ENCODE results near the gene TCF7L1. TPM values are rescaled to one million over a fixed set of nuclear protein-coding genes. Genes with fewer than 3 reads are reported as not detected.

The TCF7L1 gene
- polyA plus RNA-seq, 6 donors from 2014 or later: 0.35 TPM; not detected in 5

GRCh38 chr2:85171916-85172315 is 38.7 kb downstream of the TCF7L1 start:
- DNase-seq (no peak), ATAC-seq (ENCODE audit: low read depth in 2 of 2) (no peak)
- H3K4me3 Mint-ChIP-seq: no peak overlapping the region
- H3K4me1 Mint-ChIP-seq: no peaks in the 10 kb centered on the region
- no peak overlapping the region for H3K27ac Mint-ChIP-seq
- H3K36me3 Mint-ChIP-seq: peaks cover 0 to 18% of the 10 kb centered on the region in 2 donors
- peaks cover 8 to 40% (median 8%) of the 10 kb centered on the region in 3 donors for H3K27me3 Mint-ChIP-seq
- peaks cover 5 to 39% (median 21%) of the 10 kb centered on the region in 7 donors for H3K9me3 Mint-ChIP-seq

- Mint-ChIP-seq H3K27ac (peak overlapping the region in 1 of 6 donors; percentile 39), H3K36me3 (peaks cover 0 to 15% of the 10 kb centered on the region in 2 donors), H3K4me3 (no peak overlapping the region), H3K4me1 (no peaks in the 10 kb centered on the region), H3K27me3 (peaks cover 0 to 31% (median 3%) of the 10 kb centered on the region in 3 donors), H3K9me3 (peaks cover 5 to 38% (median 21%) of the 10 kb centered on the region in 7 donors)
- ATAC-seq (ENCODE audit: low read depth in 2 of 2): no peak
- no peak for DNase-seq
Measured at GRCh38 chr2:85173909-85174308, 40.7 kb downstream of the TCF7L1 start.

- Mint-ChIP-seq H3K4me1 (no peaks in the 10 kb centered on the region), H3K9me3 (peaks cover 5 to 28% (median 21%) of the 10 kb centered on the region in 7 donors), H3K27me3 (peaks cover 0 to 26% (median 3%) of the 10 kb centered on the region in 3 donors), H3K4me3 (peak overlapping the region in 1 of 8 donors; percentile 3), H3K27ac (no peak overlapping the region), H3K36me3 (peaks cover 0 to 7% of the 10 kb centered on the region in 2 donors)
- DNase-seq (no peak), ATAC-seq (ENCODE audit: low read depth in 2 of 2) (no peak)
Measured at GRCh38 chr2:85174943-85175342, 41.8 kb downstream of the TCF7L1 start.

GRCh38 chr2:85175369-85176299 is 42.4 kb downstream of the TCF7L1 start:
- no peak for DNase-seq
- no peak for ATAC-seq (ENCODE audit: low read depth in 2 of 2)
- Mint-ChIP-seq H3K27me3 (peaks cover 0 to 26% (median 3%) of the 10 kb centered on the region in 3 donors), H3K36me3 (peaks cover 0 to 7% of the 10 kb centered on the region in 2 donors), H3K27ac (no peak overlapping the region), H3K4me1 (no peaks in the 10 kb centered on the region), H3K4me3 (peak overlapping the region in 1 of 8 donors; percentile 29), H3K9me3 (peaks cover under 1 to 21% (median 18%) of the 10 kb centered on the region in 7 donors)

- ATAC-seq (ENCODE audit: low read depth in 2 of 2) (no peak), DNase-seq (no peak)
- Mint-ChIP-seq H3K9me3 (peaks cover 0 to 8% (median 3%) of the 10 kb centered on the region in 7 donors), H3K36me3 (peaks cover 0 to 7% of the 10 kb centered on the region in 2 donors), H3K27ac (no peak overlapping the region), H3K4me3 (no peak overlapping the region), H3K4me1 (peaks cover 0 to 2% (median 0%) of the 10 kb centered on the region in 3 donors), H3K27me3 (peaks cover 0 to 38% (median 3%) of the 10 kb centered on the region in 3 donors)
Measured at GRCh38 chr2:85177031-85177824, 44.0 kb downstream of the TCF7L1 start.

GRCh38 chr2:85178154-85178553 is 45.0 kb downstream of the TCF7L1 start:
- no peak overlapping the region for H3K27ac Mint-ChIP-seq
- DNase-seq: no peak
- H3K4me3 Mint-ChIP-seq: no peak overlapping the region
- H3K4me1 Mint-ChIP-seq: peaks cover 0 to 2% (median 0%) of the 10 kb centered on the region in 3 donors
- peaks cover 0 to 2% (median 0%) of the 10 kb centered on the region in 7 donors for H3K9me3 Mint-ChIP-seq
- H3K36me3 Mint-ChIP-seq: no peaks in the 10 kb centered on the region
- peaks cover 0 to 38% (median 3%) of the 10 kb centered on the region in 3 donors for H3K27me3 Mint-ChIP-seq
- no peak for ATAC-seq (ENCODE audit: low read depth in 2 of 2)

- ATAC-seq (ENCODE audit: low read depth in 2 of 2) (no peak), DNase-seq (no peak)
- Mint-ChIP-seq H3K4me1 (peaks cover 0 to 4% (median 0%) of the 10 kb centered on the region in 3 donors), H3K4me3 (no peak overlapping the region), H3K36me3 (no peaks in the 10 kb centered on the region), H3K27me3 (peaks cover 0 to 43% (median 3%) of the 10 kb centered on the region in 3 donors), H3K27ac (no peak overlapping the region), H3K9me3 (peaks cover 0 to 2% (median 0%) of the 10 kb centered on the region in 7 donors)
Measured at GRCh38 chr2:85178980-85179411, 45.8 kb downstream of the TCF7L1 start.

- Mint-ChIP-seq H3K36me3 (no peaks in the 10 kb centered on the region), H3K4me3 (no peak overlapping the region), H3K9me3 (peaks cover 0 to 2% (median 0%) of the 10 kb centered on the region in 7 donors), H3K27me3 (peaks cover 0 to 43% (median 3%) of the 10 kb centered on the region in 3 donors), H3K4me1 (peaks cover 0 to 5% (median 0%) of the 10 kb centered on the region in 3 donors), H3K27ac (no peak overlapping the region)
- no peak for ATAC-seq (ENCODE audit: low read depth in 2 of 2)
- DNase-seq: no peak
Measured at GRCh38 chr2:85179541-85179940, 46.3 kb downstream of the TCF7L1 start.

- Mint-ChIP-seq H3K4me3 (no peak overlapping the region), H3K27me3 (peaks cover 0 to 33% (median 6%) of the 10 kb centered on the region in 3 donors), H3K36me3 (no peaks in the 10 kb centered on the region), H3K4me1 (peaks cover 0 to 5% (median 0%) of the 10 kb centered on the region in 3 donors), H3K9me3 (peaks cover 0 to under 1% (median 0%) of the 10 kb centered on the region in 7 donors), H3K27ac (peak overlapping the region in 1 of 6 donors; percentile 34)
- ATAC-seq (ENCODE audit: low read depth in 2 of 2) (no peak), DNase-seq (no peak)
Measured at GRCh38 chr2:85180322-85181133, 47.3 kb downstream of the TCF7L1 start.

GRCh38 chr2:85181134-85181631 is 48.0 kb downstream of the TCF7L1 start:
- no peak for DNase-seq
- H3K27ac Mint-ChIP-seq: no peak overlapping the region
- no peaks in the 10 kb centered on the region for H3K36me3 Mint-ChIP-seq
- no peak for ATAC-seq (ENCODE audit: low read depth in 2 of 2)
- H3K4me3 Mint-ChIP-seq: no peak overlapping the region
- H3K4me1 Mint-ChIP-seq: peaks cover 0 to 5% (median 0%) of the 10 kb centered on the region in 3 donors
- H3K27me3 Mint-ChIP-seq: peaks cover 0 to 27% (median 8%) of the 10 kb centered on the region in 3 donors
- peaks cover 0 to 2% (median 0%) of the 10 kb centered on the region in 7 donors for H3K9me3 Mint-ChIP-seq

- Mint-ChIP-seq H3K36me3 (no peaks in the 10 kb centered on the region), H3K4me3 (no peak overlapping the region), H3K4me1 (peaks cover 0 to 5% (median 0%) of the 10 kb centered on the region in 3 donors), H3K9me3 (peaks cover 0 to 2% (median 0%) of the 10 kb centered on the region in 7 donors), H3K27me3 (peaks cover 0 to 22% (median 8%) of the 10 kb centered on the region in 3 donors), H3K27ac (no peak overlapping the region)
- ATAC-seq (ENCODE audit: low read depth in 2 of 2): no peak
- DNase-seq: no peak
Measured at GRCh38 chr2:85181844-85182456, 48.8 kb downstream of the TCF7L1 start.

GRCh38 chr2:85183076-85183475 is 49.9 kb downstream of the TCF7L1 start:
- H3K9me3 Mint-ChIP-seq: peaks cover 0 to 2% (median 0%) of the 10 kb centered on the region in 7 donors
- no peak overlapping the region for H3K4me3 Mint-ChIP-seq
- H3K27me3 Mint-ChIP-seq: peaks cover 0 to 18% (median 8%) of the 10 kb centered on the region in 3 donors
- DNase-seq (no peak), ATAC-seq (ENCODE audit: low read depth in 2 of 2) (no peak)
- no peak overlapping the region for H3K27ac Mint-ChIP-seq
- H3K4me1 Mint-ChIP-seq: peaks cover 0 to 5% (median 0%) of the 10 kb centered on the region in 3 donors
- H3K36me3 Mint-ChIP-seq: no peaks in the 10 kb centered on the region
